ENCODE data around the gene CNDP2.

DNA sequence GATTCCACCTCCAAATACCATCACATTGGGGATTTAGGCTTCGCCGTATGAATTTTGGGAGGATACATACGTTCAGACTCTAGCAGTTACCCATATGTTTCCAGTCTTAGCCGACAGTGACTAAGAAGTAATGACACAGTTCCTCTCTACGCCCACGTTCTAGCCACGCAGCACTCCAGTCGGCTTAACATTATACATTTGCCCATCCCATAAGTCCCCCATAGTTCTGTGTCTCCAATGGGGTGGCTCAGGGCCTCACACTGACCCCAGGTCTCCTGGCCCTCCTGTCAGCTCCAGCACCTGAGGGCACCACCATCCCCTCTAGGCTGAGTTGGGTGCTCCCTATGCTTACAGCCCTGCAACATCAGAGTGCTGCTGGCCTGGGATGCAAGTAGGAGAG, 18.4 kb upstream of the CNDP2 start:
- no peak for TF ChIP-seq EP300 (IDR thresholded peaks at IDR 0.05)
- TF ChIP-seq POLR2A (IDR thresholded peaks at IDR 0.05) = no peak
